Prostate gland (tissue), 2 donors: ENCODE results near the gene OTOG. TPM values are rescaled to one million over a fixed set of nuclear protein-coding genes. Genes with fewer than 3 reads are reported as not detected.

Source experiments
- DNase-seq: peaks from one replicate; pipeline ENCODE4 v3.0.0-alpha.2; 2019; ENCODE audit warnings: low spot score
- H3K27ac ChIP-seq, 2 donors: fragments of 200-600 bp; sonication (generic); 2 replicates each; pipeline ENCODE4 v1.5.1; 2017 to 2019
- H3K27me3 ChIP-seq: fragments of 200-600 bp; sonication (generic); replicated peaks from 2 replicates; pipeline ENCODE4 v1.5.1; 2019; ENCODE audit not compliant: insufficient read depth
- H3K36me3 ChIP-seq, 2 donors: fragments of 200-600 bp; sonication (generic); 1 replicate in 1 of 2; 2 replicates in 1 of 2; pipeline versions ENCODE4 v1.5.1 to v1.8.1; 2017 to 2019
- H3K4me1 ChIP-seq: fragments of 200-600 bp; sonication (generic); replicated peaks from 2 replicates; pipeline ENCODE4 v1.5.1; 2019
- H3K4me3 ChIP-seq, 2 donors: fragments of 200-600 bp; sonication (generic); 2 replicates each; pipeline ENCODE4 v1.5.1; 2017 to 2019
- H3K9me3 ChIP-seq: fragments of 200-600 bp; sonication (generic); 2 replicates; pipeline ENCODE4 v1.5.1; 2017
- CTCF ChIP-seq, 4 experiments: fragments of 200-600 bp in 2 of 4; fragments of 450-650 bp in 2 of 4; sonication (generic) in 2 of 4; IDR thresholded peaks; 1 replicate in 3 of 4; 2 replicates in 1 of 4; pipeline ENCODE4 v1.5.1; 2016 to 2019; ENCODE audit warnings: antibody characterized with exemption in 4 of 4, mild to moderate bottlenecking in 2 of 4, moderate library complexity in 2 of 4
- POLR2A ChIP-seq: fragments of 450-650 bp; IDR thresholded peaks from one replicate; pipeline ENCODE4 v1.6.1; 2016; ENCODE audit warnings: antibody characterized with exemption, mild to moderate bottlenecking
- POLR2AphosphoS5 ChIP-seq: sonication (generic); formaldehyde crosslinking; IDR thresholded peaks from one replicate; pipeline ENCODE4 v1.6.1; 2017; ENCODE audit warnings: antibody characterized with exemption
- WGBS: methylation state at CpG from one replicate; pipeline ENCODE4 v1.1.5; 2018; 5-methylcytosine and 5-hydroxymethylcytosine counted together
- intact Hi-C: fragments of 100-400 bp; cut with DNase I; formaldehyde crosslinking; loops from one replicate; pipeline ENCODE4 v1.14.2; 2022
- total RNA-seq, 2 donors: library from RNA; depleted of rRNA; stranded (reverse); fragments of >200 nt; gene quantifications; one replicate each; pipeline ENCODE4 v1.1.0, GENCODE V29; 2016

Gene OTOG
- total RNA-seq, 2 donors from 2014 or later: 0.34 TPM; not detected in 1

GRCh38 chr11:17588166-17588565 lies 41.1 kb downstream of the OTOG start:
- no peak overlapping the region for H3K4me3 ChIP-seq
- no peak for DNase-seq
- TF ChIP-seq CTCF (IDR thresholded peaks at IDR 0.05) (no peak), POLR2A (no peak), POLR2AphosphoS5 (no peak)
- H3K27ac ChIP-seq: no peak overlapping the region
- H3K4me1 ChIP-seq: no peaks in the 10 kb centered on the region
- H3K27me3 ChIP-seq: peaks cover 4% of the 10 kb centered on the region
- intact Hi-C loops: no loop called here
- WGBS: 78% methylated on average over 8 of the region's 8 CpGs
- H3K36me3 ChIP-seq: no peaks in the 10 kb centered on the region
- no peaks in the 10 kb centered on the region for H3K9me3 ChIP-seq

GRCh38 chr11:17588721-17589120 lies 41.7 kb downstream of the OTOG start:
- no peak for DNase-seq
- TF ChIP-seq CTCF (IDR thresholded peaks at IDR 0.05) (no peak), POLR2A (no peak)
- Histone ChIP-seq H3K36me3 (no peaks in the 10 kb centered on the region), H3K27ac (no peak overlapping the region), H3K4me1 (no peaks in the 10 kb centered on the region), H3K9me3 (no peaks in the 10 kb centered on the region), H3K27me3 (peaks cover 4% of the 10 kb centered on the region), H3K4me3 (no peak overlapping the region)
- intact Hi-C loops: no loop called here
- 86% methylated on average over 4 of the region's 4 CpGs for WGBS

GRCh38 chr11:17590463-17590862 lies 43.4 kb downstream of the OTOG start:
- Histone ChIP-seq H3K36me3 (no peaks in the 10 kb centered on the region), H3K4me1 (no peaks in the 10 kb centered on the region), H3K4me3 (no peak overlapping the region), H3K27ac (no peak overlapping the region), H3K9me3 (no peaks in the 10 kb centered on the region), H3K27me3 (peaks cover 4% of the 10 kb centered on the region)
- WGBS: 92% methylated on average over 7 of the region's 7 CpGs
- TF ChIP-seq POLR2AphosphoS5 (no peak), CTCF (IDR thresholded peaks at IDR 0.05) (no peak), POLR2A (no peak)
- intact Hi-C loops: loop anchor here (10.0 kb wide), 1 partner anchor 134 kb away; no protein-coding TSS in a partner anchor
- no peak for DNase-seq

GRCh38 chr11:17591293-17591692 lies 44.2 kb downstream of the OTOG start:
- Histone ChIP-seq H3K4me1 (no peaks in the 10 kb centered on the region), H3K4me3 (no peak overlapping the region), H3K27me3 (peaks cover 4% of the 10 kb centered on the region), H3K9me3 (no peaks in the 10 kb centered on the region), H3K27ac (no peak overlapping the region), H3K36me3 (no peaks in the 10 kb centered on the region)
- intact Hi-C loops: loop anchor here (10.0 kb wide), 1 partner anchor 134 kb away; no protein-coding TSS in a partner anchor
- TF ChIP-seq POLR2A (no peak), POLR2AphosphoS5 (no peak), CTCF (IDR thresholded peaks at IDR 0.05) (no peak)
- WGBS: 75% methylated on average over 11 of the region's 11 CpGs
- no peak for DNase-seq

GRCh38 chr11:17593466-17594245 lies 46.6 kb downstream of the OTOG start:
- Histone ChIP-seq H3K9me3 (no peaks in the 10 kb centered on the region), H3K36me3 (no peaks in the 10 kb centered on the region), H3K4me3 (no peak overlapping the region), H3K27ac (no peak overlapping the region), H3K4me1 (no peaks in the 10 kb centered on the region), H3K27me3 (peaks cover 4% of the 10 kb centered on the region)
- 84% methylated on average over 8 of the region's 9 CpGs for WGBS
- DNase-seq: no peak
- TF ChIP-seq CTCF (IDR thresholded peaks at IDR 0.05) (no peak), POLR2A (no peak), POLR2AphosphoS5 (no peak)
- intact Hi-C loops: loop anchor here (10.0 kb wide), 1 partner anchor 131 kb away; no protein-coding TSS in a partner anchor
